ENCODE measurements around the gene EMC8.

Gene EMC8

GRCh38 chr16:85755929-85756768, 43.2 kb downstream of the EMC8 start:
- DNase-seq (ENCODE audit: low spot score): no peak

- no peak for DNase-seq (ENCODE audit: low spot score)
Measured at GRCh38 chr16:85754413-85754812, 44.9 kb downstream of the EMC8 start.

- no peak for DNase-seq (ENCODE audit: low spot score)
Measured at GRCh38 chr16:85753976-85754375, 45.4 kb downstream of the EMC8 start.

GRCh38 chr16:85753559-85753958, 45.8 kb downstream of the EMC8 start:
- DNase-seq (ENCODE audit: low spot score): no peak

- DNase-seq (ENCODE audit: low spot score): no peak
Measured at GRCh38 chr16:85752511-85753420, 46.6 kb downstream of the EMC8 start.

GRCh38 chr16:85751698-85752501, 47.4 kb downstream of the EMC8 start:
- DNase-seq (ENCODE audit: low spot score): no peak

- DNase-seq (ENCODE audit: low spot score): no peak
Measured at GRCh38 chr16:85750827-85751697, 48.3 kb downstream of the EMC8 start, which contains the start of gene C16orf74. Gene C16orf74 (minus strand): TSS chr16:85751096. CDS start chr16:85735217, 15,879 bp downstream.

- no peak for DNase-seq (ENCODE audit: low spot score)
Measured at GRCh38 chr16:85750146-85750826, 49.1 kb downstream of the EMC8 start.

- DNase-seq (ENCODE audit: low spot score): no peak
Measured at GRCh38 chr16:85749771-85750145, 49.6 kb downstream of the EMC8 start.

- DNase-seq (ENCODE audit: low spot score): no peak
Measured at GRCh38 chr16:85746460-85747215, 52.7 kb downstream of the EMC8 start.

GRCh38 chr16:85738923-85739715, 60.2 kb downstream of the EMC8 start:
- no peak for DNase-seq (ENCODE audit: low spot score)

- no peak for DNase-seq (ENCODE audit: low spot score)
Measured at GRCh38 chr16:85736921-85737320, 62.4 kb downstream of the EMC8 start.

- no peak for DNase-seq (ENCODE audit: low spot score)
Measured at GRCh38 chr16:85735946-85736345, 63.4 kb downstream of the EMC8 start.

- peak; percentile 2 for DNase-seq (ENCODE audit: low spot score)
Measured at GRCh38 chr16:85735225-85735635, 64.1 kb downstream of the EMC8 start.

- DNase-seq (ENCODE audit: low spot score): no peak
Measured at GRCh38 chr16:85734311-85735017, 64.9 kb downstream of the EMC8 start.

- no peak for DNase-seq (ENCODE audit: low spot score)
Measured at GRCh38 chr16:85733839-85734170, 65.5 kb downstream of the EMC8 start.

GRCh38 chr16:85733155-85733838, 66.0 kb downstream of the EMC8 start:
- DNase-seq (ENCODE audit: low spot score): no peak

- no peak for DNase-seq (ENCODE audit: low spot score)
Measured at GRCh38 chr16:85731179-85731578, 68.2 kb downstream of the EMC8 start.

Measured in activated CD4-positive, alpha-beta T cell treated with anti-CD3 and anti-CD28 coated beads, Interleukin-2, Interleukin-4, amounts not matched to agents 100 ng/mL and 50 ng/mL, durations not matched to agents 16 hours and 8 hours (primary cell).